SK-N-SH (cell line): ENCODE measurements around the gene TRPC3.

ENCODE experiments used
- CHD2 ChIP-seq: fragments of 150-350 bp; IDR thresholded peaks from 2 replicates; pipeline ENCODE4 v1.6.1; 2018; ENCODE audit warnings: low read length; ENCODE audit not compliant: partially characterized antibody
- GABPA ChIP-seq: IDR thresholded peaks from 2 replicates; pipeline ENCODE4 v1.4.0; 2012; ENCODE audit warnings: low read depth, mild to moderate bottlenecking
- RFX5 ChIP-seq: IDR thresholded peaks from 2 replicates; pipeline ENCODE4 v1.6.1; 2012; ENCODE audit warnings: mild to moderate bottlenecking, improper control_type of control experiment, low read length
- TF ChIP-seq, protein P1 (sequence below): fragments of 200-600 bp; sonication (generic); IDR thresholded peaks from 2 replicates; pipeline ENCODE4 v1.6.1; 2017; ENCODE audit warnings: antibody characterized with exemption, mild to moderate bottlenecking, moderate library complexity
- TF ChIP-seq, protein P2 (sequence below): IDR thresholded peaks from 2 replicates; pipeline ENCODE4 v1.4.0; 2012; ENCODE audit warnings: low read depth, borderline replicate concordance

DNA sequence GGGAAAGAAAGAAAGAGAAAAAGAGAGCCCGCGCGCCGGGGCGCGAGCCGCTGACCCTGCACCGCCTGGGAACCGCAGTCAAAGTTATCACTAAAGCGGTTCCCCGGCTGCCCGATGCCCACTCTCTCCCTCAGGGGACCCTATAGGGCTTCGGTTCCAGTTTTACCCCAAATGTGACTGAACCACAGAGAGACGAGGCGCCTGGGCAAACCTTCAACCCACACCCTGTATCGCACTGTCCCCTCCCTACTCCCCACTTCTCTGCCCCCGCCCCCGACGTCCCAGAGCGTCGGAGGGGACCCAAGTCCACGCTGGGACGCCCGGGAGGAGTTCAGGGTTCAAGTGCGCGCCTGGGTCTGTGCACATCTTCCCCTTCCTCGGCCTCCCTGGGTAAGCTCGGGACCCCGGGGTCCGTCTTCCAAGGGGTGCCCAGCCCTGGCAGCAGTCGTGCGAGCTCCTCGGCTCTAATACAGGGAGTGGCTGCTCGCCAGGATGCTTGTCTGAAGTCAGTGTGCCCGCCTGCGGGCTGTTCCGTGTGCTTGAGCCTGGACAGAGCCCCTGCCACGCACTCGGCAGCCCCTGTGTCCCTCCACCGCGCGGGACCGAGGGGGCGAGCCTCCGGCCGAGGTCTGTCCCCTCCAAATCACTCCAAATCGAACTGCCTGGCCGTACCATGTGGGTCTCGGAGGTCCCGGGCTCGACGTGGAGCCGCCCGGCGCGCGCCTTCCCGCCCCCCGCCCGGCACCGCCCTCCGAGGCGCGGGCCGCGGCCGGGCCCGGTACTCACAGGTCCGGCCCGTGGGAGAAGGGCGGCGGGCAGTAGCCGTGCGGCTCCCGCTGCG, 960 bp downstream of the TRPC3 start:
- TF ChIP-seq RFX5 (no peak), GABPA (no peak), CHD2 (no peak)
- TF ChIP-seq, protein P1, sequence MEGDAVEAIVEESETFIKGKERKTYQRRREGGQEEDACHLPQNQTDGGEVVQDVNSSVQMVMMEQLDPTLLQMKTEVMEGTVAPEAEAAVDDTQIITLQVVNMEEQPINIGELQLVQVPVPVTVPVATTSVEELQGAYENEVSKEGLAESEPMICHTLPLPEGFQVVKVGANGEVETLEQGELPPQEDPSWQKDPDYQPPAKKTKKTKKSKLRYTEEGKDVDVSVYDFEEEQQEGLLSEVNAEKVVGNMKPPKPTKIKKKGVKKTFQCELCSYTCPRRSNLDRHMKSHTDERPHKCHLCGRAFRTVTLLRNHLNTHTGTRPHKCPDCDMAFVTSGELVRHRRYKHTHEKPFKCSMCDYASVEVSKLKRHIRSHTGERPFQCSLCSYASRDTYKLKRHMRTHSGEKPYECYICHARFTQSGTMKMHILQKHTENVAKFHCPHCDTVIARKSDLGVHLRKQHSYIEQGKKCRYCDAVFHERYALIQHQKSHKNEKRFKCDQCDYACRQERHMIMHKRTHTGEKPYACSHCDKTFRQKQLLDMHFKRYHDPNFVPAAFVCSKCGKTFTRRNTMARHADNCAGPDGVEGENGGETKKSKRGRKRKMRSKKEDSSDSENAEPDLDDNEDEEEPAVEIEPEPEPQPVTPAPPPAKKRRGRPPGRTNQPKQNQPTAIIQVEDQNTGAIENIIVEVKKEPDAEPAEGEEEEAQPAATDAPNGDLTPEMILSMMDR: no peak
- TF ChIP-seq, protein P2, sequence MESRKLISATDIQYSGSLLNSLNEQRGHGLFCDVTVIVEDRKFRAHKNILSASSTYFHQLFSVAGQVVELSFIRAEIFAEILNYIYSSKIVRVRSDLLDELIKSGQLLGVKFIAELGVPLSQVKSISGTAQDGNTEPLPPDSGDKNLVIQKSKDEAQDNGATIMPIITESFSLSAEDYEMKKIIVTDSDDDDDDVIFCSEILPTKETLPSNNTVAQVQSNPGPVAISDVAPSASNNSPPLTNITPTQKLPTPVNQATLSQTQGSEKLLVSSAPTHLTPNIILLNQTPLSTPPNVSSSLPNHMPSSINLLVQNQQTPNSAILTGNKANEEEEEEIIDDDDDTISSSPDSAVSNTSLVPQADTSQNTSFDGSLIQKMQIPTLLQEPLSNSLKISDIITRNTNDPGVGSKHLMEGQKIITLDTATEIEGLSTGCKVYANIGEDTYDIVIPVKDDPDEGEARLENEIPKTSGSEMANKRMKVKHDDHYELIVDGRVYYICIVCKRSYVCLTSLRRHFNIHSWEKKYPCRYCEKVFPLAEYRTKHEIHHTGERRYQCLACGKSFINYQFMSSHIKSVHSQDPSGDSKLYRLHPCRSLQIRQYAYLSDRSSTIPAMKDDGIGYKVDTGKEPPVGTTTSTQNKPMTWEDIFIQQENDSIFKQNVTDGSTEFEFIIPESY: no peak
